Measurements from ENCODE around the gene GPR62. TPM values are rescaled to one million over a fixed set of nuclear protein-coding genes. Genes with fewer than 3 reads are reported as not detected.

GPR62 gene
- total RNA-seq, 1 donor from 2014 or later: 0.07 TPM

Other genes starting within 250 kb of the GPR62 start
- 0.18 TPM in 1 of 2 replicates, not detected in the other for gene GRM2, start 248.3 kb upstream of the GPR62 start, total RNA-seq
- gene IQCF6, start 176.1 kb upstream of the GPR62 start, total RNA-seq: not detected in 2 replicates
- gene IQCF2, start 93.8 kb upstream of the GPR62 start, total RNA-seq: not detected in 2 replicates
- not detected in 2 replicates for gene IQCF5, start 79.8 kb upstream of the GPR62 start, total RNA-seq
- gene IQCF1, start 52.0 kb upstream of the GPR62 start, total RNA-seq: 0.13 TPM in 1 of 2 replicates, not detected in the other
- 33.2 and 50.7 TPM in 2 replicates for gene RRP9, start 13.5 kb upstream of the GPR62 start, total RNA-seq
- 10.1 and 11.7 TPM in 2 replicates for gene PARP3, start 13.0 kb upstream of the GPR62 start, total RNA-seq
- 31.1 and 32.2 TPM in 2 replicates for gene PCBP4, start 12.1 kb downstream of the GPR62 start, total RNA-seq
- 12.1 and 17.8 TPM in 2 replicates for gene ABHD14B, start 18.7 kb downstream of the GPR62 start, total RNA-seq
- gene ABHD14A, start 19.7 kb downstream of the GPR62 start, total RNA-seq: 5.0 and 6.7 TPM in 2 replicates
- gene ACY1, start 28.2 kb downstream of the GPR62 start, total RNA-seq: 14.6 and 23.7 TPM in 2 replicates
- gene RPL29, start 40.5 kb downstream of the GPR62 start, total RNA-seq: 990 and 1,401 TPM in 2 replicates
- gene DUSP7, start 101.2 kb downstream of the GPR62 start, total RNA-seq: 10.7 and 14.4 TPM in 2 replicates
- gene POC1A, start 199.0 kb downstream of the GPR62 start, total RNA-seq: 14.9 and 21.2 TPM in 2 replicates
- 44.6 and 58.4 TPM in 2 replicates for gene ALAS1, start 242.8 kb downstream of the GPR62 start, total RNA-seq

Data from pulmonary artery endothelial cell (primary cell).